ENCODE measurements around the gene FTCD. TPM values are rescaled to one million over a fixed set of nuclear protein-coding genes. Genes with fewer than 3 reads are reported as not detected.

FTCD gene
- total and polyA plus RNA-seq, 10 donors = 0.35 to 2.8 (median 0.81) TPM; not detected in 5

DNA sequence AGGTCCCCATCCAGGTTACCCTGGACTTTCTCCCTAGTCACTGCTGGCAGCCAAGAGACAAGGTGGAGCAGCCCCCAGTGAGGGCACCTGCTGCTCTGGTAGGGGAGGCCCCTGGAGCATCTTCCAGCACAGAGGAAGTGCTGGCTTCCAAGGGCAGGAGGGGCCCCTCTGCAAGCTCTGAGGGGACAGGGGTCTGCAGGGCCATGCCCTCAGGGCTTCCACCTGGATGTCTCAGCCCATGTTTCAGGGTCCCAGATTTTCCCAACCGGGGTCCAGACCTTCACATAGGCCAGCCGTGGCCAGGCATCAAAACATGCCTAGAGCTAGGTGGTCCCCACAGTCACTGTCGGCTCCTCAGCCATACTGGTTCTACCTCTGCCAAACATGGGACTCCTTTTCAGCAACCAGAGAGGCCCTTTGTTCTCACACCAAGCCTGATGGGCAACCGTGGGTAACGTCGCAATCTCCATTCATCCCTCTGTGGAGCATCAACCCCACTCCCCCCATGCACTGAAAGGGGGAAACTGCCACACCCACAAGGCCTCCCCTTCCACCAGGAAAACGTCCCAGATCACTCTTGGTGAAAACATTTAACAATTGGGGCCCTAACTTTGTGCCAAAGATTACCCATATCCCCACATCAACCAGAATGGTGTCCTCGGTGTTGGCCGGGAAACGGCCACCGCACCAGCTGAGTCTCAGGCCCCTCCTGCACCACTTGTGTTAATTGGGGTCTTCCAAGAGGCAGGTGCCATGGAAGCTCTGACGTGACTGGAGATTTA lies 59.4 kb downstream of the FTCD start:
- Histone ChIP-seq H3K4me3 (no peak overlapping the region), H3K27me3 (replicated peaks in 1 of 7) (peaks cover 0 to 50% (median 24%) of the 10 kb centered on the region in 7 donors), H3K9me3 (no peaks in the 10 kb centered on the region), H3K4me1 (peaks cover 0 to 42% (median 10%) of the 10 kb centered on the region in 6 donors), H3K36me3 (no peaks in the 10 kb centered on the region), H3K27ac (no peak overlapping the region)
- DNase-seq = no peak
- 87 to 95% (median 90%) methylated on average over 12 of the region's 12 CpGs for WGBS, 5 donors
- no peak for TF ChIP-seq POLR2A (IDR thresholded peaks at IDR 0.05)
- TF ChIP-seq, protein P1, sequence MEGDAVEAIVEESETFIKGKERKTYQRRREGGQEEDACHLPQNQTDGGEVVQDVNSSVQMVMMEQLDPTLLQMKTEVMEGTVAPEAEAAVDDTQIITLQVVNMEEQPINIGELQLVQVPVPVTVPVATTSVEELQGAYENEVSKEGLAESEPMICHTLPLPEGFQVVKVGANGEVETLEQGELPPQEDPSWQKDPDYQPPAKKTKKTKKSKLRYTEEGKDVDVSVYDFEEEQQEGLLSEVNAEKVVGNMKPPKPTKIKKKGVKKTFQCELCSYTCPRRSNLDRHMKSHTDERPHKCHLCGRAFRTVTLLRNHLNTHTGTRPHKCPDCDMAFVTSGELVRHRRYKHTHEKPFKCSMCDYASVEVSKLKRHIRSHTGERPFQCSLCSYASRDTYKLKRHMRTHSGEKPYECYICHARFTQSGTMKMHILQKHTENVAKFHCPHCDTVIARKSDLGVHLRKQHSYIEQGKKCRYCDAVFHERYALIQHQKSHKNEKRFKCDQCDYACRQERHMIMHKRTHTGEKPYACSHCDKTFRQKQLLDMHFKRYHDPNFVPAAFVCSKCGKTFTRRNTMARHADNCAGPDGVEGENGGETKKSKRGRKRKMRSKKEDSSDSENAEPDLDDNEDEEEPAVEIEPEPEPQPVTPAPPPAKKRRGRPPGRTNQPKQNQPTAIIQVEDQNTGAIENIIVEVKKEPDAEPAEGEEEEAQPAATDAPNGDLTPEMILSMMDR (IDR thresholded peaks at IDR 0.05 in 8 of 11, conservative IDR thresholded peaks at IDR 0.05 in 3 of 11) = no peak
- TF ChIP-seq POLR2AphosphoS5 (IDR thresholded peaks at IDR 0.05) = no peak
- intact Hi-C loops (cut with DNase I; ENCODE audit: low total_unique reads) = no loop called here

DNA sequence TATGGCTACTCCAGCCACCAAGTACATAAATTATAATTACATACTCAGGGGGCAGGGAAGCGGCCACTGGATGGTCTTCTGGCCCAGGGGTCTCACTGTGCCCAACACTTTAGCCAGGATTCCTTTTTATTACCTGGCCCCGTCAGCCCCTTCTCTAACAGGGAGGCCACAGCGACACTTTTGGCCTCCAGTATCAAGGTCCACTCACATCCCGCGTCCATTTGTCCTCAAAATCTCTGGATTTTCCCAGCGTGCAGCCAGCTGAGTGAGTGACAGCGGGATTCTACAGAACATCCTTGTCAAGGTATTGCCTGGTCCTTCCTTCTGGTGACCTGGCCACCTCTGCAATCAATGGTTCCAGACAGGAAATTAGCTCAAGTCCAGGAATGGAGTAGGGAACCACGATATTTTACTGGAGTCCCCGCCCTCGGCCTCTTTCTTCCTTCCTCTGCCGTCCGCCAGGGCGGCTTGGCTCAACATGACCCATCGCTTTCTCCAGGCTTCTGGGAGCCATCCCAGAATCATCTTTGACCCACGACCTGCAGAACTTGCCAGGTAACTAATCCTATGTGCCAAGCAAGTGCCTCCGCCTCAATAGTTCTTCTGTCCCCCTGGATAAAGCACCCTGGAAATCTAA lies 60.2 kb downstream of the FTCD start:
- no peak for TF ChIP-seq POLR2A (IDR thresholded peaks at IDR 0.05)
- TF ChIP-seq, protein P1 (IDR thresholded peaks at IDR 0.05 in 8 of 11, conservative IDR thresholded peaks at IDR 0.05 in 3 of 11) = peak in 1 of 11 experiments; percentile 3
- peaks cover 0 to 42% (median 24%) of the 10 kb centered on the region in 7 donors for H3K27me3 ChIP-seq (replicated peaks in 1 of 7)
- H3K9me3 ChIP-seq = no peaks in the 10 kb centered on the region
- peaks cover 0 to 42% (median 10%) of the 10 kb centered on the region in 6 donors for H3K4me1 ChIP-seq
- H3K27ac ChIP-seq = no peak overlapping the region
- no peak overlapping the region for H3K4me3 ChIP-seq
- no peak for DNase-seq
- H3K36me3 ChIP-seq = no peaks in the 10 kb centered on the region
- intact Hi-C loops (cut with DNase I; ENCODE audit: low total_unique reads) = no loop called here
- WGBS, 5 donors = 65 to 73% (median 71%) methylated on average over 16 of the region's 16 CpGs

DNA sequence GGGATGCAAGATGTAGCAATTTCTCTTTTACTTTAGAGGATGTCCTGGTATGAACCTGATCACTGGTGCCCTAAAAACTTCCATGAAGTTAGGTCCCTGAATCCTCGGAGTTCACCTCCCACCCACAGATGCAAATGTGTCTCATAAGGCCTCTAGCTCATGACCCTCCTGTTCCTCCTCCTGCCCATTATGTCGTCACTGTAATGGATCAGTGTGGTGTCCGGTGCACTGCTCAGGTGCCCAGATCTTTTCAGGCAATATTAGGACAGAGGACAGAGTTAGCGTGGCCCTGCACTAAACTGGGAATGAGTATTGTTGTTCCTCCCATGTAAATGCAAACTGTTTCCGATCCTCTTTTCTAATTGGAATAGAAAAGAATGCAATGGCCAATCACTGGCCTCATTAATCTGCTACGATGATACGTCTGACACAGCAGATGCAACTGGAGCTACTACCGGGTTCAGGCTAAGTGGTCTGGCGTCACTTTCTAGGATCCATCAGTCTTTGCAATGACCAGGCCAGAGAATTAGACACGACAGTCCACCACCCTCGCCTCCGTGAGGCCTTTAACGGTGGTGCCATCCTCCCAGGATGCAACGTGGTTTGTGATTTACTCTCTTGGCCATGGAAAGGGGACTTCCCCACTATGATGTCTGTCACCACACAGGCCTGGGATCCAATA lies 60.8 kb downstream of the FTCD start:
- Histone ChIP-seq H3K27me3 (replicated peaks in 1 of 7) (peaks cover 0 to 35% (median 22%) of the 10 kb centered on the region in 7 donors), H3K27ac (no peak overlapping the region), H3K9me3 (no peaks in the 10 kb centered on the region), H3K4me1 (peaks cover 0 to 36% (median 10%) of the 10 kb centered on the region in 6 donors), H3K36me3 (no peaks in the 10 kb centered on the region), H3K4me3 (no peak overlapping the region)
- intact Hi-C loops (cut with DNase I; ENCODE audit: low total_unique reads) = no loop called here
- no peak for DNase-seq
- TF ChIP-seq POLR2A (IDR thresholded peaks at IDR 0.05) (no peak), POLR2AphosphoS5 (IDR thresholded peaks at IDR 0.05) (no peak)
- TF ChIP-seq, protein P1 (IDR thresholded peaks at IDR 0.05 in 8 of 11, conservative IDR thresholded peaks at IDR 0.05 in 3 of 11) = no peak
- 77 to 82% (median 80%) methylated on average over 14 of the region's 14 CpGs for WGBS, 5 donors
